Activated naive CD4-positive, alpha-beta T cell treated with anti-CD3 and anti-CD28 coated beads, Interleukin-2, amount 50 U/mL, for 72 hours (primary cell): ENCODE measurements around the gene PAXX. TPM values are rescaled to one million over a fixed set of nuclear protein-coding genes. Genes with fewer than 3 reads are reported as not detected.

Experiments
- ATAC-seq, 2 donors: fragments of 150-1000 bp; cut with Tn5 transposase; 2 replicates each; pipeline ENCODE4 v1.10.0; 2021; ENCODE audit warnings: mild to moderate bottlenecking in 2 of 2, moderate library complexity in 2 of 2
- DNase-seq, 2 donors: peaks; one replicate each; pipeline ENCODE4 v3.0.0; 2021 to 2022; ENCODE audit warnings: low spot score in 2 of 2
- H3K27ac Mint-ChIP-seq, 2 donors: one replicate each; pipeline ENCODE4 v1.8.0; 2022; ENCODE audit warnings: mild to moderate bottlenecking in 2 of 2, mixed read lengths in 2 of 2
- H3K36me3 Mint-ChIP-seq, 2 donors: one replicate each; pipeline ENCODE4 v1.8.0; 2022; ENCODE audit warnings: mixed read lengths in 2 of 2
- H3K9me3 Mint-ChIP-seq, 2 donors: one replicate each; pipeline ENCODE4 v1.8.0; 2022; ENCODE audit warnings: mixed read lengths in 2 of 2
- total RNA-seq, 2 donors: library from RNA; stranded (reverse); gene quantifications; one replicate each; pipeline ENCODE4 v1.2.3, GENCODE V29; 2022

Gene PAXX
- total RNA-seq, 2 donors from 2014 or later, result 36.7 to 64.5 TPM

- ATAC-seq, result no peak
- DNase-seq, result no peak
- H3K9me3 Mint-ChIP-seq, result no peaks in the 10 kb centered on the region
- no peaks in the 10 kb centered on the region for H3K36me3 Mint-ChIP-seq
- no peak overlapping the region for H3K27ac Mint-ChIP-seq
These were observed 18.3 kb upstream of the PAXX start for GRCh38 chr9:136973618-136974617.

- no peaks in the 10 kb centered on the region for H3K9me3 Mint-ChIP-seq
- H3K36me3 Mint-ChIP-seq, result no peaks in the 10 kb centered on the region
- DNase-seq, result no peak
- no peak for ATAC-seq
- no peak overlapping the region for H3K27ac Mint-ChIP-seq
These were observed 17.2 kb upstream of the PAXX start for GRCh38 chr9:136974817-136975535.

GRCh38 chr9:136975644-136976043, 16.6 kb upstream of the PAXX start:
- ATAC-seq (peak in 1 of 2 donors; percentile 12), DNase-seq (peak in 1 of 2 donors; percentile 50)
- H3K36me3 Mint-ChIP-seq, result no peaks in the 10 kb centered on the region
- H3K27ac Mint-ChIP-seq, result no peak overlapping the region
- no peaks in the 10 kb centered on the region for H3K9me3 Mint-ChIP-seq

- Mint-ChIP-seq H3K9me3 (no peaks in the 10 kb centered on the region), H3K36me3 (no peaks in the 10 kb centered on the region), H3K27ac (no peak within 1 kb of the TSS)
- ATAC-seq, result no peak
- no peak for DNase-seq
These were observed 15.0 kb upstream of the PAXX start, which contains the start of gene PTGDS for GRCh38 chr9:136977223-136977622. PTGDS (plus strand) TSS chr9:136977504; CDS start chr9:136977579, 75 bp downstream.

DNA sequence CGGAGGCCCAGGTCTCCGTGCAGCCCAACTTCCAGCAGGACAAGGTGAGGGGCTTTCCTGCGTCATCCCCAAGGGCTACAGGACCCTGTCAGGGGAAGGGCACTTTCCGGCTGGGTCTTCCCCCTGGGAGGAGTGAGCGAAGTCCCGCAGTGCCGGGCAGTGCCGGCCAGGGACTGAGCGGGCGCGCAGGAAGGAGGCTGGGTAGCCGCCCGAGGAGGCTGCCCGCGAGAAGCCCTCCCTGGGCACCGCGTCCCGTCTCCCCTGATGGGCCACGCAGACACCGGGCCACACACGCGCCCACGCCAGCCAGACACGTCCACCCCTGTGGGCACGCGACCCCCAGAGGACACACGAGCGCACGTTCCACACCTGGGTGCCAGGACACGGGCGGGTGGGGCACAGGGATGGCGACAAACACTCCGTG, 14.6 kb upstream of the PAXX start:
- no peak overlapping the region for H3K27ac Mint-ChIP-seq
- H3K9me3 Mint-ChIP-seq, result no peaks in the 10 kb centered on the region
- ATAC-seq, result no peak
- no peaks in the 10 kb centered on the region for H3K36me3 Mint-ChIP-seq
- no peak for DNase-seq

GRCh38 chr9:136978073-136978864, 14.0 kb upstream of the PAXX start:
- no peaks in the 10 kb centered on the region for H3K9me3 Mint-ChIP-seq
- peak; percentile 9 to 54 for ATAC-seq

DNA sequence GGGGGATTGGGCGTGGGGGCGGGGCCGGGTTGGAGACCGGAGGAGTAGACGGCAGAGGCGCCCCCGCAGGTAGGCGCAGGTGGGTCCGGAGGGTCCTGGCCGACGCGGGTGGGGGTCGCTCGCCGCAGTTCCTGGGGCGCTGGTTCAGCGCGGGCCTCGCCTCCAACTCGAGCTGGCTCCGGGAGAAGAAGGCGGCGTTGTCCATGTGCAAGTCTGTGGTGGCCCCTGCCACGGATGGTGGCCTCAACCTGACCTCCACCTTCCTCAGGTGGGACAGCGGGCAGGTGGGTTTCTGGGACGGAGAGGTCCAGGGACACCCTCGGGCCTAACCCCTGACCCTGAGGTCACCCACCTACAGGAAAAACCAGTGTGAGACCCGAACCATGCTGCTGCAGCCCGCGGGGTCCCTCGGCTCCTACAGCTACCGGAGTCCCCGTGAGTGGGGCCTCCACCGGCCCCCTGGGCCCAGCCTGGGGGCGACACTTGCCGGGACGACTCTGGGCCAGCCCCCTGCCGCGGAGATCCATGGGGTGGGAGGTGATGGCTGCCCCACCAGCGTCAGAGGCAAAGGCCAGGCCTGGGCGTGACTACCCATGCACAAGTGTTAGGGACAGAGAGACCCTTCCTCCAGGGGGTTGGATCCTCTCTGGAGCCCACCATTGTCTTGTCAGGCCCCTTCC, 13.2 kb upstream of the PAXX start:
- H3K9me3 Mint-ChIP-seq, result no peaks in the 10 kb centered on the region
- peaks cover 0 to 4% of the 10 kb centered on the region in 2 donors for H3K36me3 Mint-ChIP-seq
- no peak overlapping the region for H3K27ac Mint-ChIP-seq
- DNase-seq, result no peak
- peak in 1 of 2 donors; percentile 7 for ATAC-seq

More at GRCh38 chr9:136978073-136978864, 14.0 kb upstream of the PAXX start:
- no peak overlapping the region for H3K27ac Mint-ChIP-seq
- H3K36me3 Mint-ChIP-seq, result no peaks in the 10 kb centered on the region
- DNase-seq, result peak in 1 of 2 donors; percentile 67

DNA sequence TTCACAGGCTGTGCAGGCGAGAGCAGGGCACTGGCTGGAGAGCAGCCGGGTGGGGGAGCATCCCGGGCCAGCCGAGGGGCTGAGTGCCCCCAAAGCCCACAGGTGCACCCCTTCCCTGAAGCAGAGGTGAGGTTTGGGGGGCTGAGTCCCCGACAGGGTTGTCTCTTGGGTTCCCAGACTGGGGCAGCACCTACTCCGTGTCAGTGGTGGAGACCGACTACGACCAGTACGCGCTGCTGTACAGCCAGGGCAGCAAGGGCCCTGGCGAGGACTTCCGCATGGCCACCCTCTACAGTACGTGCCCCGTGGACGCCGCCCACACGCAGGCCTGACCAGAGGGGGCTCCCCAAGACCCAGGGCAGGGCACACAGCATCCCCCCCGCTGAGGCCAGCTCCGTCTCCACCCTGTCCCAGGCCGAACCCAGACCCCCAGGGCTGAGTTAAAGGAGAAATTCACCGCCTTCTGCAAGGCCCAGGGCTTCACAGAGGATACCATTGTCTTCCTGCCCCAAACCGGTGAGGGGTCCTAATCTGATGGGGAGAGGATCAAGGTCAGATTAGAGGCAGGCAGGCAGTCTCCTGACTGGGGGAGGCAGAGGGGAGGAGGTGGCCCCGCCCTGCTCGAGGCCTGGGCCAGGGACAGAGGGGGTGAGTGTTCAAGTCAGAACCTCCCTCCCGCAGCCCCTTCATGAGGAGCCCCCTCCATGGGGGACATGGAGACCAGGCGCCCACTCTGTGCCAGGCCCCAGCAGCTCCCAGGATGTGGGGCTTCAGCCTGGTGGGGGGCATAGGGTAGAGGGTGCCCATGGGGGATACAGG, 12.2 kb upstream of the PAXX start:
- ATAC-seq, result no peak
- no peaks in the 10 kb centered on the region for H3K9me3 Mint-ChIP-seq

DNA sequence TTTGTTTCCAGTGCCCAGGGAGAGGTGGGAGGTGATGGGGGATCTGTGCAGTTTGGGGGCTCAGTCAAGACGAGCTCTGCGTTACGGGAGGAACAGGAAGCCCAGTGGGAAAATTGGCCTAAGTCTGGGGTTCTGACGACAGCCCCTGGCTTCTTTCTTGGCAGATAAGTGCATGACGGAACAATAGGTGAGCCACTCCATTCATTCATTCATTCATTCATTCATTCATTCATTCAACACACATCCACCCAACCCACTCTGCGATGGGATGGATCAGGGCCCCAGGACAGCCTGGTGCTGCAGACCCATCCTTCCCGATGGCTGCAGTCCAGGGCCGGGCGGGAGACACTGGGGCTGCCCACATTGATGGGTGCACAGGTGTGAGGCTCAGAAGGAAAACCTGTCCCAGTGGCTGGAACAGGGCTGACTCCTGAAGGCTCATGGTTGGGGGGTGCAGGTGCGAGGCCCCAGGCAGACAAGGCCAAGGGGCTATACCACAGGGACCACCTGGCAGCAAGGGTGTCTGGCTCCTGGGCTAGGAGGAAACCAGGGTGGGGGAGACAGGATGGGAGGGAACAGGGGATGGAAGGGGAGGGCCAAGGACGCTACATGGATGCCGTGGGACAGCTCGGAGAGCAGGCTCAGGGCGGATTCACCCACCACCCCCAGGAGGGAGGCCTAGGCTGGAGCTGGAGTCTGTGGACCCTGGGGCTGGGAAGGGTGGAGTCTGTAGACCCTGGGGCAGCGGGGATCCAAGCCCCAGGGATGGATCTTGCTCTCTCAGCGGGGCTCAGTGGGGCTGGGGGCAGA, 11.3 kb upstream of the PAXX start:
- Mint-ChIP-seq H3K27ac (no peak overlapping the region), H3K36me3 (peaks cover 0 to 6% of the 10 kb centered on the region in 2 donors), H3K9me3 (no peaks in the 10 kb centered on the region)
- no peak for DNase-seq
- ATAC-seq, result no peak

More for the DNA sequence above, 12.2 kb upstream of the PAXX start:
- Mint-ChIP-seq H3K27ac (no peak overlapping the region), H3K36me3 (peaks cover 0 to 6% of the 10 kb centered on the region in 2 donors)
- no peak for DNase-seq

DNA sequence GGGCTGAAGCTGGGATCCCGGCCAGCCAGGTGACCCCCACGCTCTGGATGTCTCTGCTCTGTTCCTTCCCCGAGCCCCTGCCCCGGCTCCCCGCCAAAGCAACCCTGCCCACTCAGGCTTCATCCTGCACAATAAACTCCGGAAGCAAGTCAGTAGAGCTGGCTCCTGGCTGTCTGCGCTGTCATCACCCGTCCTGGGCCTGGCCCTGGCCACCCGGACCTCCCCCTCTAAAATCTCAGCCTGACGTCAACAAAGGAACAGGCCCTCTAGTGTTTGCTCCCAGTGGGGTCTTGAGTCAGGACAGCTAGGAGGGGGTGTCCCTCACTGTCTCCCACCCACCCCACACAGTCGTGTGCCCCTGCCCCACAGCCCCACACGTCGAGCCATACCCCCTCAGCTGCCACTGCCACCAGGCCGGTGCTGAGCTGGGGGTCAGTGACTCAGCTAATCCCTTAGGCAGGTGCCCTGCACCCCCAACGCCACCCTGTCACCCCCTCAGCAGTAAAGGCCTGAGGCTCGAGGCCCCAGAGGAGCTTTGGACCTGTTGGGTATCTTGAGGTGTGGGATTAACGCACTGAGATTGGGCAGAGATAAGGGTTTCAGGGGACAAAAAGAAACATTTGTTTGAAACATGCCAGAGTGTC, 10.5 kb upstream of the PAXX start:
- DNase-seq (no peak), ATAC-seq (no peak)
- Mint-ChIP-seq H3K36me3 (peaks cover 0 to 6% of the 10 kb centered on the region in 2 donors), H3K9me3 (no peaks in the 10 kb centered on the region), H3K27ac (no peak overlapping the region)

DNA sequence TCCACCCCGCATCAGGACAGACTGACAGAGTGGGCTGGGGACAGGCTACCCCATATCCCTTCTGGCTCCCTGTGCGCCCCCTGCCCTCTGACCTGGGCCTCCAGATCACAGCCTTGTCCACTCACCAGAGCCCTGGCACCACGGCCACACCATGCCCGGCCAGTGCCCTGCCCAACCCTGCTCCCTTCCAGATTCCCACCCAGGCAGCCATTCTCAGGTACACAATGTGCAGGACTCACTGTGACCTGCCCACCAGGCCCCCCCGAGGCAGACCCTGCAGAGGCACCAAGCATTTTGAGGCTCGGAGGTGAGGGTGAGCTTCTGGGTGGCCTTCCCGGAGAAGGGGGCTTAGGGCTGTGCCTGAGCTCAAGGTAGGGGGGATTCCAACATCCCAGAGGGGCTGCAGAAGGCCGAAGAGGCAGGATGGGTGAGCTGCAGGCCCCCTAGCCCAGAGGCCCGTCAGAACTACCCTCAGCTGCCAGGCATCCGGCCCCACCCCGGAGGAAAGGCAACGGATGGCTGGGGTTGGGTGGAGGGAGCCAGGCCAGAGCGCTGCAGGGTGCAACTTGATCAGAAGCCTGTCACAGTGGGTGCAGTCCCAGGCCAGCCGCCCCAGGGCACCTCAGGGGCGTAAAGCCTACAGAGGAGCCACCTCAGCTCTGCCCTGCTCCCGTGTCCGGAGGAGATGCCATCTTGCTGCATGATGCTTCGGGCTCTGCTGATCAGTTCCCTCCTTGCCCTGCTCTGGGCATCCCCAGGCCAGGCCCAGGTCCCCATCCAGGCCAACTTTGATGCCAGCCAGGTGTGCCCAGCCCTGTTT, 9.8 kb upstream of the PAXX start, which contains the start of gene LCNL1:
LCNL1 (plus strand) TSS at position 762 of the 820 bp plus-strand sequence. CDS start 594 bp downstream, outside the sequence.
- Mint-ChIP-seq H3K9me3 (no peaks in the 10 kb centered on the region), H3K36me3 (peaks cover 0 to 6% of the 10 kb centered on the region in 2 donors), H3K27ac (no peak within 1 kb of the TSS)
- ATAC-seq, result no peak
- no peak for DNase-seq

DNA sequence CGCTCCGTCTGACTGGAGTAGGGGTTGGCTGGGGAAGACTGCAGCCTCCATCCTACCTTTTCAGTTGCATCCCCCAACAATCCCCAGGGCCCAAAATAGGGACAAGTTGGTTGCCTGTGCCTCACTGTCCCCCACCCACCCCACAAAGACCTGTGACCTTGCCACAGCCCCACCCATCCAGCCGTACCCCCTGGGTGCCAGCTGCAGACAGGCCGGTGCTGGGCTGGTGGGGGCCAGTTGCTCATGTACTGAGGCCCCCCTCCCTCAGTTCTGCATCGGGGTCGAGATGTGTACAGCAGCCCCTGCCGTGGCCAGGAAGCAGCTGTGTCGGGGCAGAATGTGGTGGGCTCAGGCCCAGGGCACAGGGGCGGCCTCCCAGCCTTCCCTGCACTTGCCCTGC, 9.1 kb upstream of the PAXX start:
- H3K9me3 Mint-ChIP-seq, result no peaks in the 10 kb centered on the region
- DNase-seq (no peak), ATAC-seq (no peak)
- H3K27ac Mint-ChIP-seq, result no peak overlapping the region
- H3K36me3 Mint-ChIP-seq, result peaks cover 0 to 6% of the 10 kb centered on the region in 2 donors

DNA sequence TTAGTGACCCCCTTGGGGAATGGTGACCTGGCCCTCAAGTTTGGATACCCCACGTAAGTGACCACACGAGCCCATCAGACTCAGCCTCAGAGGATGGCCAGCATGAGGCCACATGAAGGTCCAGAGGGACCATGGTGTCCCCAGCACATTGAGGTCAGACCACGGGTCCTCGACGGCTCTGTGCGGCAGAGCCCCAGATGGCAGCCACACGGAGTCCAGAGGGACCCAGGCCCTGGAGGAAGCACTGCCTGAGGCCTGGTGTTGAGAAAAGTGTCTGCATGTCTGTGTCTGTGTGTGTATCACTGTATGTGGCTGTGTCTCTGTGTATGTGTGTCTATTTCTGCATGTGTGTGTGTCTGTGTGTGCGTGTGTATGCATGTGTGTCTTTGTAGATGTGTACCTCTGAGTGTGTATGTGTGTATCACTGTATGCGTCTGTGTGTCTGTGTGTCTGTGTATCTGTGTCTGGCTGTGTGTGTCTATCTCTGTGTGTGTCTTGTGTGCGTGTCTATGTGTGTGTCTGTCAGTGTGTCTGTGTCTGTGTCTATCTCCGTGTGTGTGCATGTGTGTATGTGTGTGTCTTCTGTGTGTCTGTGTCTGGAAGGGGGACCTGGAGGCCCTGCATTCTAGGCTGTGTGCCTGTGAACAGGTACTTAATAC, 8.4 kb upstream of the PAXX start:
- DNase-seq (no peak), ATAC-seq (no peak)
- no peaks in the 10 kb centered on the region for H3K9me3 Mint-ChIP-seq
- H3K27ac Mint-ChIP-seq, result no peak overlapping the region
- H3K36me3 Mint-ChIP-seq, result peaks cover 0 to 6% of the 10 kb centered on the region in 2 donors
